Lower leg skin (tissue), 4 donors: ENCODE data around the gene MFSD2A. TPM values are rescaled to one million over a fixed set of nuclear protein-coding genes. Genes with fewer than 3 reads are reported as not detected.

Source experiments
- DNase-seq, 2 donors: peaks; one replicate each; pipeline ENCODE4 v3.0.0-alpha.2; 2019; ENCODE audit warnings: low spot score in 2 of 2
- H3K4me3 ChIP-seq: fragments of 200-600 bp; sonication (generic); 2 replicates; pipeline ENCODE4 v1.5.1; 2017; ENCODE audit warnings: mild to moderate bottlenecking, low read depth; ENCODE audit not compliant: poor library complexity, severe bottlenecking
- CTCF ChIP-seq, 3 donors: fragments of 450-650 bp; IDR thresholded peaks; one replicate each; pipeline ENCODE4 v1.5.1; 2016; ENCODE audit warnings: antibody characterized with exemption in 3 of 3, mild to moderate bottlenecking in 3 of 3, moderate library complexity in 2 of 3
- POLR2A ChIP-seq, 2 donors: fragments of 450-650 bp; IDR thresholded peaks; one replicate each; pipeline ENCODE4 v1.6.1; 2016 to 2017; ENCODE audit warnings: antibody characterized with exemption in 2 of 2, mild to moderate bottlenecking in 1 of 2, moderate library complexity in 1 of 2
- WGBS, 2 donors: methylation state at CpG; one replicate each; pipeline ENCODE4 v1.1.5; 2018; 5-methylcytosine and 5-hydroxymethylcytosine counted together
- intact Hi-C: fragments of 100-400 bp; cut with DNase I; formaldehyde crosslinking; loops from one replicate; pipeline ENCODE4 v1.15.0; 2023; ENCODE audit warnings: low total_unique reads
- total RNA-seq, 4 donors: library from RNA; depleted of rRNA; stranded (reverse); fragments of >200 nt; gene quantifications; one replicate each; pipeline ENCODE4 v1.1.0, GENCODE V29; 2016

The MFSD2A gene
- total RNA-seq, 4 donors from 2014 or later = 103 to 209 (median 131) TPM

DNA sequence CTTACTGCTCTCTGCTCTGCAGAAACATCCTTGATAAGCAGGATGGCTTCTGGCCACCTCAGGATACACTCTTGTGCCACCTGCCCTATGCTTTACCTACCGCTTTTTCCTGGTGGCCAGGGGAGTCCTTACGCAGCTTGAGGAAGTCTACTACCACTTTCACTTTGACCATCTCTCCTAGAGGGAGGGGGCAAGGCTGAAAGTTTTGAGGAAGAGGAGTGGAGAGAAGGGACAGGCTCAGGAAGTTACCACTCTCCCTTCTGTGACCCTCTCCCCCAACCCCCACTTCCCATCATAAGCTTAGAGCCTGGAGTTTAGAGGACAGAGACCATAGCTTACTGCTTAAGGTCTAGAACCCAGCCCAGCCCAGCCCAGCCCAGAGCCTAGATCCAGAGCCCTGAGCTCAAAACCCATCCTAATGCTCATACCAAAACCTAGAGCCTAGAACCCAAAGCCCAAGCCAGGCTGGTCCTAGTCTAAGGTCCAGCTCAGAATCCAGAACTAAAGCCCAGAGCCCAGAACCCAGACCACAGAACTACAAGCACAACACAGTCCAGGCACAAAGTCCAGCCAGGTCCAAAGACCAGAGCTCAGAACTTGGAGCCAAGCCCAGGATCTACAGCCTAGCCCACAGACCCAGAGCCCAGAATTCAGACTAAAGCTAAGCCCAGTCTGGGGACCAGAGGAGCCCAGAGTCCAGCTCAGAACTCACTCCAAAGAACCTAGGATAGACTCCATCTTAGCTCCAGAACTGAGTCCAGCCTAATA is 18.0 kb upstream of the MFSD2A start:
- intact Hi-C loops = no loop called here
- WGBS, 2 donors = 50 to 74% methylated on average over 2 of the region's 2 CpGs
- no peak for TF ChIP-seq CTCF (IDR thresholded peaks at IDR 0.05)
- no peak for TF ChIP-seq POLR2A (IDR thresholded peaks at IDR 0.05)
- H3K4me3 ChIP-seq = no peak overlapping the region
- no peak for DNase-seq

DNA sequence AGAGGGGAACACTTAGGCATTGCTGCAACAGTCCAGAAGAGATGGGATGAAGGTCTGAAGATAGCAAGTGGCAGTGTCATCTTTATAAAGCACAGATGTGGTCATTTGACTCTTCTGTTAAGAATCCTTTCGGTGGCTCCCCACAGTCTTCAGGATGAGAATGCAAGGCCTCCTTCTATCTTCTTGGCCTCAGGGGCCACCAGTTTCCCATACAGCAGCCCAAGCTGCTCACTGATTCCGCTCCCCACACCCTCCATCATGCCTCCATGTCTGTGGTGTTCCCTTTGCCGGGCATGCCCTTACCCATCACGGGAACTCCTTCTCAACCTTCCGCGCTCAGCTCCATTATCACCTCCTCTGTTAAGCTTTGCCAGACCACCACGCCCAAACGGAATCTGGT is 16.1 kb upstream of the MFSD2A start:
- DNase-seq = peak in 1 of 2 donors; percentile 44
- 53 to 69% methylated on average over 8 of the region's 8 CpGs for WGBS, 2 donors
- no peak for TF ChIP-seq CTCF (IDR thresholded peaks at IDR 0.05)
- TF ChIP-seq POLR2A (IDR thresholded peaks at IDR 0.05) = no peak
- intact Hi-C loops = no loop called here
- no peak overlapping the region for H3K4me3 ChIP-seq

GRCh38 chr1:39940253-39940652 is 14.7 kb upstream of the MFSD2A start:
- TF ChIP-seq POLR2A (IDR thresholded peaks at IDR 0.05) = no peak
- TF ChIP-seq CTCF (IDR thresholded peaks at IDR 0.05) = no peak
- peak in 1 of 2 donors; percentile 27 for DNase-seq
- H3K4me3 ChIP-seq = no peak overlapping the region
- intact Hi-C loops = no loop called here
- 40 to 50% methylated on average over 5 of the region's 5 CpGs for WGBS, 2 donors

- WGBS, 2 donors = 59 to 63% methylated on average over 9 of the region's 9 CpGs
- intact Hi-C loops = no loop called here
- no peak for TF ChIP-seq POLR2A (IDR thresholded peaks at IDR 0.05)
- no peak for TF ChIP-seq CTCF (IDR thresholded peaks at IDR 0.05)
- DNase-seq = peak in 1 of 2 donors; percentile 38
- H3K4me3 ChIP-seq = no peak overlapping the region
These were observed 13.7 kb upstream of the MFSD2A start for GRCh38 chr1:39940980-39941871.

DNA sequence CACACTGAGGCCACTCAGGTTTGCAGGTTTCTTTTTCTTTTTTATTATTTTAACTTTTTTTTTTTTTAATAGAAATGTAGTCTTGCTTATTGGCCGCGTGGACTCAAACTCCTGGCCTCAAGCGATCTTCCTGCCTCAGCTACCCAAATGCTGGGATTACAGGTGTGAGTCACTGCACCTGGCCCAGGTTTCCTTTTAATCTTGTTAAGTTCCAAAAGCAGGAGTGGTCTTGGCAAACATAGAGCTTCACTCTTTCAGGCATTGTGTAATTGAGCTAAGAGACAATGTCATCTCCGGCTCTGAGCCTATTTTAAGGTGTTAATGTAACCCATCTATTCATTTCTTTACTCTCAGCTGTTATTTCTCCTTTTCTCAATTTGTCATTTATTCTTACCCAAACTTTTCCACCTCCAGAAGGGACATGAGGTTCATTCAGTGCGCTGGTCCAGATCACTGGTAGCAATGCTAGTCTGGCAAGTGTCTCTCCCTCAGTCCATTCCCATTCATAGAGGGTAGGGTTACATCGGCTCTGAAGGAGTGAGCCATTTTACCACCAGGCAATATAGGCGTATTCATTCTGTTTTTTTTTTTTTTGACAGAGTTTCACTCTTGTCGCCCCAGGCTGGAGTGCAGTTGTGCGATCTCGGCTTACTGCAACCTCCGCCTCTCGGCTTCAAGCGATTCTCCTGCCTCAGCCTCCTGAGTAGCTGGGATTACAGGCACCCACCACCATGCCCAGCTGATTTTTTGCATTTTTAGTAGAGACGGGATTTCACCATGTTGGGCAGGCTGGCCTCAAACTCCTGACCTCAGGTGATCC is 11.3 kb upstream of the MFSD2A start:
- H3K4me3 ChIP-seq = no peak overlapping the region
- intact Hi-C loops = no loop called here
- DNase-seq = no peak
- TF ChIP-seq POLR2A (IDR thresholded peaks at IDR 0.05) = no peak
- TF ChIP-seq CTCF (IDR thresholded peaks at IDR 0.05) = no peak
- 53 to 61% methylated on average over 14 of the region's 14 CpGs for WGBS, 2 donors
